GM21381 (cell line): ENCODE data around the gene SELPLG.
"Not testable (repeated sequence)": the region's sequence is repeated elsewhere in the genome, so short reads cannot be mapped to it uniquely, and the experiment has no call there.

Experiments used
- ATAC-seq: cut with Tn5 transposase; IDR thresholded peaks from one replicate; pipeline ENCODE4 v1.9.1; 2021; ENCODE audit warnings: mild to moderate bottlenecking, moderate library complexity; ENCODE audit not compliant: unreplicated experiment

The SELPLG gene

GRCh38 chr12:108656247-108656646, 22.6 kb upstream of the SELPLG start:
- ATAC-seq: not testable (repeated sequence)

GRCh38 chr12:108655812-108656175, 22.1 kb upstream of the SELPLG start:
- ATAC-seq: not testable (repeated sequence)

- ATAC-seq: not testable (repeated sequence)
These were observed 20.9 kb upstream of the SELPLG start for GRCh38 chr12:108654622-108655021.

- no peak for ATAC-seq
These were observed 20.2 kb upstream of the SELPLG start for GRCh38 chr12:108653922-108654321.

GRCh38 chr12:108653082-108653516, 19.4 kb upstream of the SELPLG start:
- ATAC-seq: no peak

- ATAC-seq: no peak
These were observed 16.4 kb upstream of the SELPLG start for GRCh38 chr12:108650083-108650482.

- ATAC-seq: no peak
These were observed 16.0 kb upstream of the SELPLG start for GRCh38 chr12:108649669-108650068.

- ATAC-seq: no peak
These were observed 15.4 kb upstream of the SELPLG start for GRCh38 chr12:108649126-108649525.

GRCh38 chr12:108648371-108648770, 14.7 kb upstream of the SELPLG start:
- ATAC-seq: no peak

- ATAC-seq: no peak
These were observed 14.0 kb upstream of the SELPLG start for GRCh38 chr12:108647585-108648287.

- no peak for ATAC-seq
These were observed 13.2 kb upstream of the SELPLG start for GRCh38 chr12:108646600-108647579.

GRCh38 chr12:108645686-108646599, 12.2 kb upstream of the SELPLG start:
- no peak for ATAC-seq

- no peak for ATAC-seq
These were observed 11.1 kb upstream of the SELPLG start for GRCh38 chr12:108644811-108645120.

- no peak for ATAC-seq
These were observed 10.5 kb upstream of the SELPLG start for GRCh38 chr12:108643941-108644810.

- no peak for ATAC-seq
These were observed 9.4 kb upstream of the SELPLG start for GRCh38 chr12:108642899-108643654.

GRCh38 chr12:108642269-108642870, 8.7 kb upstream of the SELPLG start:
- ATAC-seq: no peak

GRCh38 chr12:108641446-108642268, 8.0 kb upstream of the SELPLG start:
- ATAC-seq: no peak

GRCh38 chr12:108640802-108641445, 7.2 kb upstream of the SELPLG start:
- ATAC-seq: no peak
